K562 (cell line): ENCODE measurements around the gene MRPS33. TPM values are rescaled to one million over a fixed set of nuclear protein-coding genes. Genes with fewer than 3 reads are reported as not detected.

ENCODE experiments used
- ATAC-seq: fragments of 200-7000 bp; cut with Tn5 transposase; 3 replicates; pipeline ENCODE4 v1.9.1; 2020; ENCODE audit warnings: moderate library complexity
- BruUV-seq: library from RNA; stranded (reverse); fragments of 400-500 nt; replicated peaks from 2 replicates; lab custom pipeline; 2021; lab: Mats Ljungman, UMichigan
- CTCF ChIA-PET: fragments of 300-600 bp; formaldehyde crosslinking; extraction: SDS; loops from one replicate; lab custom pipeline; 2021; ENCODE audit warnings: low intra/inter-chr PET ratio; lab: Yijun Ruan, JAX
- POLR2A ChIA-PET: fragments of 300-600, 350-650 bp; sonication (Branson Sonifier 250); formaldehyde crosslinking; extraction: SDS; loops from one replicate; lab custom pipeline; 2021; ENCODE audit warnings: antibody characterized with exemption, inconsistent platforms; lab: Yijun Ruan, JAX
- DNase-seq, 4 experiments: peaks; one replicate each; pipeline versions ENCODE4 v3.0.0 to v3.0.0-alpha.2; 2011 to 2018; ENCODE audit warnings: low spot score in 3 of 4, mixed read lengths in 3 of 4; ENCODE audit errors: extremely low read depth in 1 of 4
- FAIRE-seq: peaks from 2 replicates; lab custom pipeline; 2011; peaks lifted over from hg19 to GRCh38; lab: Jason Lieb, UNC
- H2AFZ ChIP-seq: 2 replicates; pipeline ENCODE4 v1.6.0; 2011; ENCODE audit warnings: low read depth, low read length, control low read depth, inconsistent platforms
- H3K27ac ChIP-seq: fragments of 200-600 bp; 3 replicates; pipeline ENCODE4 v1.8.0; 2011; ENCODE audit warnings: low read depth, mild to moderate bottlenecking, control low read depth, inconsistent platforms, low read length, moderate library complexity, mixed read lengths; ENCODE audit errors: extremely low read depth
- H3K27me3 ChIP-seq, 2 experiments: fragments of 300-600 bp in 1 of 2; 2 replicates in 1 of 2; 3 replicates in 1 of 2; pipeline versions ENCODE4 v1.6.0 to v1.8.0; 2011; ENCODE audit warnings: inconsistent platforms in 2 of 2, low read length in 2 of 2, mild to moderate bottlenecking in 1 of 2, mixed read lengths in 1 of 2, moderate library complexity in 1 of 2; ENCODE audit not compliant: control insufficient read depth in 2 of 2, insufficient read depth in 2 of 2
- H3K36me3 ChIP-seq: fragments of 300-600 bp; 3 replicates; pipeline ENCODE4 v1.8.0; 2011; ENCODE audit warnings: mild to moderate bottlenecking, low read length, inconsistent platforms; ENCODE audit not compliant: control insufficient read depth, insufficient read depth
- H3K4me1 ChIP-seq, 2 experiments: fragments of 200-600 bp in 1 of 2; replicated peaks in 1 of 2; 2 replicates in 1 of 2; 3 replicates in 1 of 2; pipeline versions ENCODE4 v1.5.1 to v1.8.0; 2011; ENCODE audit warnings: inconsistent platforms in 2 of 2, low read length in 2 of 2, mild to moderate bottlenecking in 1 of 2, mixed read lengths in 1 of 2, moderate library complexity in 1 of 2; ENCODE audit not compliant: control insufficient read depth in 2 of 2, insufficient read depth in 2 of 2
- H3K4me2 ChIP-seq: 2 replicates; pipeline ENCODE4 v1.6.1; 2011; ENCODE audit warnings: low read length, control low read depth, inconsistent platforms, mixed read lengths; ENCODE audit not compliant: insufficient read depth
- H3K4me3 ChIP-seq: fragments of 200-600 bp; sonication (generic), shearing (Covaris generic); 2 replicates; pipeline ENCODE4 v1.5.1; 2016; ENCODE audit warnings: control low read depth, inconsistent platforms
- H3K79me2 ChIP-seq: fragments of 200-600 bp; 3 replicates; pipeline ENCODE4 v1.8.0; 2011; ENCODE audit warnings: low read length, inconsistent platforms; ENCODE audit not compliant: control insufficient read depth, insufficient read depth
- H3K9ac ChIP-seq, 2 experiments: 2 replicates each; pipeline versions ENCODE4 v1.6.0 to v1.6.1; 2011; ENCODE audit warnings: low read depth in 2 of 2, low read length in 2 of 2, control low read depth in 1 of 2, inconsistent platforms in 1 of 2, mild to moderate bottlenecking in 1 of 2, mixed read lengths in 1 of 2; ENCODE audit not compliant: insufficient read depth in 1 of 2
- H3K9me1 ChIP-seq: one replicate; pipeline ENCODE4 v1.6.0; 2011; ENCODE audit warnings: inconsistent platforms, mild to moderate bottlenecking, low read length, moderate library complexity; ENCODE audit not compliant: control insufficient read depth, insufficient read depth
- H3K9me3 ChIP-seq: replicated peaks from 2 replicates; pipeline ENCODE4 v1.5.1; 2011; ENCODE audit warnings: low read depth, low read length, inconsistent platforms; ENCODE audit not compliant: control insufficient read depth, insufficient read depth
- H4K20me1 ChIP-seq: replicated peaks from 2 replicates; pipeline ENCODE4 v1.6.1; 2011; ENCODE audit warnings: low read length, inconsistent platforms, mixed read lengths; ENCODE audit not compliant: control insufficient read depth, insufficient read depth
- BCOR ChIP-seq: fragments of 450-650 bp; IDR thresholded peaks from 2 replicates; pipeline ENCODE4 v1.6.1; 2016
- IRF2 ChIP-seq: sonication (generic); formaldehyde crosslinking; IDR thresholded peaks from 2 replicates; pipeline ENCODE4 v1.8.1; 2022; ENCODE audit warnings: mild to moderate bottlenecking, missing genetic modification reagents
- NRF1 ChIP-seq, 2 experiments: fragments of 450-650 bp; IDR thresholded peaks in 1 of 2; conservative IDR thresholded peaks in 1 of 2; 2 replicates each; pipeline ENCODE4 v1.6.1; 2014; ENCODE audit warnings: mild to moderate bottlenecking in 2 of 2
- PPARD ChIP-seq: fragments of 250-450 bp; sonication (Bioruptor Pico); IDR thresholded peaks from 2 replicates; pipeline ENCODE4 v1.8.0; 2022; ENCODE audit warnings: inconsistent platforms, mild to moderate bottlenecking, moderate library complexity
- PRPF4 ChIP-seq: fragments of 200-400 bp; formaldehyde crosslinking; IDR thresholded peaks from one replicate; pipeline ENCODE4 v1.6.1; 2017; ENCODE audit warnings: low read length, low read depth, mild to moderate bottlenecking; ENCODE audit not compliant: insufficient read depth, poor library complexity, severe bottlenecking
- TRIM24 ChIP-seq, 2 experiments: fragments of 450-650 bp; IDR thresholded peaks; 2 replicates each; pipeline ENCODE4 v1.6.1; 2016
- ZNF77 ChIP-seq: fragments of 250-450 bp; sonication (Bioruptor Pico); IDR thresholded peaks from 2 replicates; pipeline ENCODE4 v1.5.0; 2020
- WGBS: fragments of 100-300 bp; shearing (Covaris generic); methylation state at CpG from one replicate; pipeline ENCODE4 v1.1.6; 2016; ENCODE audit warnings: low coverage, mixed read lengths; ENCODE audit not compliant: insufficient coverage; ENCODE audit errors: missing lambda C conversion rate; 5-methylcytosine and 5-hydroxymethylcytosine counted together
- in situ Hi-C: fragments of 300-500 bp; cut with MboI; formaldehyde crosslinking; loops from 4 replicates; pipeline ENCODE4 v1.15.0; 2018; ENCODE audit warnings: inconsistent platforms, mixed read lengths
- intact Hi-C: fragments of 100-400 bp; cut with micrococcal nuclease; formaldehyde crosslinking; loops from 2 replicates; pipeline ENCODE4 v1.14.2; 2022
- polyA plus RNA-seq, 8 experiments: library from polyadenylated mRNA; depleted of rRNA in 4 of 8; stranded (reverse) in 5 of 8; unstranded in 3 of 8; fragments of >200 nt; fragmentation: Nextera tagmentation in 2 of 8; fragmentation: Illumina TruSeq in 1 of 8; extraction: Ambion mirVana in 2 of 8; extraction: Trizol in 1 of 8; gene quantifications; 2 replicates each; pipeline versions ENCODE4 v1.2.1 to v1.2.3, GENCODE V29; 2011 to 2014; ENCODE audit warnings: inconsistent platforms in 1 of 8, missing spikeins in 1 of 8
- total RNA-seq, 7 experiments: library from RNA; depleted of rRNA in 6 of 7; stranded (reverse); fragments of >200 nt in 6 of 7; fragmentation: Illumina TruSeq in 2 of 7; extraction: Trizol in 2 of 7; gene quantifications; 2 replicates each; pipeline versions ENCODE4 v1.2.1 to v1.2.3, GENCODE V29; 2011 to 2021; ENCODE audit warnings: low replicate concordance in 1 of 7
- TF ChIP-seq, protein P1 (sequence below): sonication (generic); formaldehyde crosslinking; IDR thresholded peaks from 2 replicates; pipeline ENCODE4 v1.8.0; 2022; ENCODE audit warnings: mild to moderate bottlenecking, low read depth, missing genetic modification reagents
- TF ChIP-seq, protein P2 (sequence below): fragments of 250-450 bp; sonication (Bioruptor Pico); IDR thresholded peaks from 2 replicates; pipeline ENCODE4 v1.4.0; 2020; ENCODE audit warnings: mild to moderate bottlenecking

Gene MRPS33
- total and polyA plus RNA-seq, 9 of the 15 experiments (the other 6 are each of a cell fraction or from before 2014, with no cell fraction given): 81.1 to 442 (median 149) TPM

DNA sequence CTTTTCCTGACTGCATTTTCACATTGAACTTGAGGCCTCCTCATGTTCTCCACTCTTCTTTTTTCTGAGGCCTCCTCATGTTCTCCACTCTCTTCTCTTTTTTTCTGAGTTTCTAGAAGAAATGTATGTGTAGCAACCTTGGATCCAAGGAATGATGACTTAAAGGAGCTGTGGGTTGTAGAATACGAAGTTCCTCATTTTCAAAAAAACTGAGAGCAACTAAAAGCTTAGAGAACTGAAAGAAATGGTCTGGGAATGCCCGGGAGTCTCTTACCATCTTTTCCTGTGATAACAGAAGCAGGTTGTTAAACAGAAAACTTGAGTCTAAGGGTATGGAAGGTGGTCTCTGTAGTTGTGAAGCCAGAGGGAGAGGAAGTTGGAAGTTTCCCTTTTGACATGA lies 32.8 kb downstream of the MRPS33 start:
- FAIRE-seq (no peak), DNase-seq (no peak), ATAC-seq (no peak)
- Histone ChIP-seq H3K27ac (no peak overlapping the region), H3K9me3 (peaks cover 7% of the 10 kb centered on the region; the same call in 1 of the 2 replicates), H4K20me1 (no peaks in the 10 kb centered on the region), H3K4me3 (no peak overlapping the region), H3K9me1 (no peaks in the 10 kb centered on the region), H3K4me1 (no peaks in the 10 kb centered on the region), H3K36me3 (no peaks in the 10 kb centered on the region), H3K79me2 (no peaks in the 10 kb centered on the region), H3K4me2 (no peak overlapping the region), H3K9ac (no peak overlapping the region), H3K27me3 (peaks cover 0 to 8% of the 10 kb centered on the region in 2 experiments; a peak in 1 of 5 replicates), H2AFZ (no peak overlapping the region)
- 0% methylated on average over 2 of the region's 2 CpGs for WGBS
- intact Hi-C loops: loop anchor here (2.0 to 10.0 kb wide), 2 partner anchors 171 to 307 kb away; partner anchors contain the start of gene ADCK2
- TF ChIP-seq NRF1 (conservative IDR thresholded peaks at IDR 0.05 in 1 of 2, IDR thresholded peaks at IDR 0.05 in 1 of 2): no peak
- TF ChIP-seq, protein P1, sequence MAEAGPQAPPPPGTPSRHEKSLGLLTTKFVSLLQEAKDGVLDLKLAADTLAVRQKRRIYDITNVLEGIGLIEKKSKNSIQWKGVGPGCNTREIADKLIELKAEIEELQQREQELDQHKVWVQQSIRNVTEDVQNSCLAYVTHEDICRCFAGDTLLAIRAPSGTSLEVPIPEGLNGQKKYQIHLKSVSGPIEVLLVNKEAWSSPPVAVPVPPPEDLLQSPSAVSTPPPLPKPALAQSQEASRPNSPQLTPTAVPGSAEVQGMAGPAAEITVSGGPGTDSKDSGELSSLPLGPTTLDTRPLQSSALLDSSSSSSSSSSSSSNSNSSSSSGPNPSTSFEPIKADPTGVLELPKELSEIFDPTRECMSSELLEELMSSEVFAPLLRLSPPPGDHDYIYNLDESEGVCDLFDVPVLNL (CRISPR knock-in tag): no peak
- TF ChIP-seq TRIM24 (IDR thresholded peaks at IDR 0.05): no peak
- TF ChIP-seq BCOR: no peak
- CTCF ChIA-PET: no interaction called here
- in situ Hi-C loops: no loop called here
- POLR2A ChIA-PET: interaction anchor here (0.6 to 1.1 kb wide), 4 partner anchors 9 to 621 kb away, joined by 3 to 4 read pairs (median 3); partner anchors contain the start of gene NDUFB2
- BruUV-seq: no TSS peak

DNA sequence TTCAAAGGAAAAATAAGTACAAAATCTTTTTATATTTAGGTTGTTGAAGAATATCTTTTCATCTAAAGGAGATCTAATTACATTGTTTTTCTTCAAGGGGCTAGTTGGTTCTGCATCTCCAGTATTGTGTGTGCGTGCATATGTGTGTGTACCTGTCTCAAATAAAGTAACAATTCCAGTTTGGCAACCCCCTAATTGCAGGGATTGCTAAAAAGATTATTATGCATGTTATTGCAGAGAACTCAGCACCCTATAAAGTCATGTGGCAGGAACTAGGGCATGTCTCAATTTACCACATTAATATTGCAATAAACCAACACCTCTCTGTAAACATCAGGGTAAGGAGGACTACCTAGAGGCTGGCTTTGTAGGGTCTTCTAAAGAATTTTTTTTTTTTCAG lies 37.0 kb downstream of the MRPS33 start:
- Histone ChIP-seq H3K9me1 (no peaks in the 10 kb centered on the region), H3K4me1 (no peaks in the 10 kb centered on the region), H3K4me3 (no peak overlapping the region), H3K79me2 (no peaks in the 10 kb centered on the region), H3K9ac (no peak overlapping the region), H2AFZ (no peak overlapping the region)
- POLR2A ChIA-PET: no interaction called here
- in situ Hi-C loops: no loop called here
- DNase-seq: no peak
- FAIRE-seq: no peak
- TF ChIP-seq PPARD: no peak
- TF ChIP-seq, protein P2, sequence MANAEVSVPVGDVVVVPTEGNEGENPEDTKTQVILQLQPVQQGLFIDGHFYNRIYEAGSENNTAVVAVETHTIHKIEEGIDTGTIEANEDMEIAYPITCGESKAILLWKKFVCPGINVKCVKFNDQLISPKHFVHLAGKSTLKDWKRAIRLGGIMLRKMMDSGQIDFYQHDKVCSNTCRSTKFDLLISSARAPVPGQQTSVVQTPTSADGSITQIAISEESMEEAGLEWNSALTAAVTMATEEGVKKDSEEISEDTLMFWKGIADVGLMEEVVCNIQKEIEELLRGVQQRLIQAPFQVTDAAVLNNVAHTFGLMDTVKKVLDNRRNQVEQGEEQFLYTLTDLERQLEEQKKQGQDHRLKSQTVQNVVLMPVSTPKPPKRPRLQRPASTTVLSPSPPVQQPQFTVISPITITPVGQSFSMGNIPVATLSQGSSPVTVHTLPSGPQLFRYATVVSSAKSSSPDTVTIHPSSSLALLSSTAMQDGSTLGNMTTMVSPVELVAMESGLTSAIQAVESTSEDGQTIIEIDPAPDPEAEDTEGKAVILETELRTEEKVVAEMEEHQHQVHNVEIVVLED (CRISPR knock-in tag): no peak
- TF ChIP-seq IRF2 (CRISPR knock-in tag): no peak
- TF ChIP-seq ZNF77 (CRISPR knock-in tag): no peak
- no peak for TF ChIP-seq PRPF4
- TF ChIP-seq, all 486 proteins: peak for 0
- Histone ChIP-seq H3K27ac (no peak overlapping the region), H4K20me1 (no peaks in the 10 kb centered on the region), H3K36me3 (no peaks in the 10 kb centered on the region), H3K9me3 (no peaks in the 10 kb centered on the region; the same call in 1 of the 2 replicates), H3K4me2 (no peak overlapping the region), H3K27me3 (peaks cover 6 to 14% of the 10 kb centered on the region in 2 experiments; a peak in 2 of 5 replicates)
- intact Hi-C loops: no loop called here
- 5% methylated on average over 1 of the region's 1 CpG for WGBS
- no TSS peak for BruUV-seq
- ATAC-seq: no peak
- CTCF ChIA-PET: no interaction called here
